GM19043 (cell line): Measurements from ENCODE around the gene WDR20.

Source experiments
- ATAC-seq: cut with Tn5 transposase; IDR thresholded peaks from one replicate; pipeline ENCODE4 v1.9.1; 2021; ENCODE audit warnings: low read depth; ENCODE audit not compliant: unreplicated experiment

WDR20 gene

DNA sequence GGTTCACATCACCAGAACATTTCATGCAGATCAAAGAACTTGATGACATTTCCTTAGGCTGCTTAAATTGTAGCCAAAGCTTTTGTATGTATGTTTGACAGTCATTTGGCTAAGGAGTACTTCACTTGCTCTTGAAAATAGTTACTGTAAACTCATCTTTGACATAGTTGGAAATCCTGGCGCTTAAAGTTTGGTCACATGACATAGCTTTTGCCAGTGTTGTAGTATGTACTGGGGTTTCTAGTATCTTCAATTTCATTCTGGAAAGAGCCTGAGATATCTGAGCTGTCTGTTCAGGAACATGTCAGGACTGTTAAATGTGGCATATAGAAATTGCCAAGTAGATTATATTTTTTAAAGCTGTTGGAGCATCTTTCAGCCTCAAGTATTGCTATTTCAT lies 55.7 kb downstream of the WDR20 start:
- no peak for ATAC-seq

DNA sequence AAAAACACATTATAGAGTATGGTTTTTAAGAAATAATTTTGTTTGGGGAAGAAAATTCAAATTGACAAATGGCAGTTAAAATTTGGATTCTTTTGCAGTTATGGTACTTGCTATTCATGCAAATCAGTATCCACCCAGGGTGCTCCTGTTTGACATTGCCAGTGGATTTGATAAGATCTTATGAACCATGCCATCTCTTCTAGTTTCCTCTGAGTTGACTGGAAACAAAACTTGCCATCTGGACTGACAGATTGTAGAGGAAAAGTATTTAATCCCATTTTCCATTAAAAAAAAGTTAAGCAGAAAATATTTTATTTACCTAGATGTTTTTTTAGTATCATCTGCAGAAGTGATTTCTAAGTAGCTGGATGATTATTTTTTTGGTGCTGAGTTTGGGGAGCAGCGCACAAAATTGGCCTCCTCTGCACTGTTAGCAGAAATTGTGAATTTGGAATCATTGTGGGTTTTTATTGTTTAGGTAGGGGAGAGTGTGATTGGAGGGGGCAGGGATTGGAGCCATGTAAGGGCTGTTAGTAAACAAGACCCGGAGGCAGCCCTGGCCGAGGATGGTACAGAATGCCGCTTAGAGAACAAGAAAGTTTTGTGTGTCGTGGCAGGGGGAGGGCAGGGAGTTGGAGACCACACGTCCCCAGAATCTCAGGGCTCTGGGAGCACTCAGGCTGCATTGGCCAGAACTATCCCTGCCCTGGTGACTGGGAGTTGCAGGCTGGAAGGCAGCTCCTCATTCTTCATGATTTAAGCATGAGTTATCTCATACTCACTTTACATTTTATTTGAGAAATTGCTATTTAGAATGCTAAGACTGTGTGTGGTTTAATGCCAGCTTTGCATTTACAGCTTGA lies 56.6 kb downstream of the WDR20 start:
- ATAC-seq, result no peak

GRCh38 chr14:102196902-102197230 lies 57.2 kb downstream of the WDR20 start:
- no peak for ATAC-seq

GRCh38 chr14:102197317-102197853 lies 57.7 kb downstream of the WDR20 start:
- ATAC-seq, result no peak

GRCh38 chr14:102200690-102201352 lies 61.1 kb downstream of the WDR20 start:
- no peak for ATAC-seq

DNA sequence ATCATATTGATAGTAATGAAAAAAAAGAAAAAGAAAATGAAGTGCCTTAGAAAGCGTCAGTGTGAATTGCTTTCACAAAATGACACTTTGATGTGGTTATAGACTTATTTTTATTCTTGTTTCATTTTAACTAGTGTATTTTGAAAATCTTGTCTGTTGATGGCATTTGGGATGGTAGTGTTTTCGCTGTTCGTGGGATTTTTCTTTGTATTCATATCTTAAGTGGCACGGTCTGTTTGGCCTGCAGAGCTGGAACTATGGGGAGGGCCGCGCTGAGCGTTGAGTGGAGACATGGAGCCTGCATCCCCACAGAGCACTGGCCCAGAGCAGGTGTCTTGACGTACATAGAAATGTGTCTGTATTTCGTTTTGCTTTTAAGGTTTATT lies 61.6 kb downstream of the WDR20 start:
- no peak for ATAC-seq

GRCh38 chr14:102201776-102202175 lies 62.1 kb downstream of the WDR20 start:
- ATAC-seq, result no peak

- no peak for ATAC-seq
Measured at GRCh38 chr14:102202944-102203343, 63.2 kb downstream of the WDR20 start.

DNA sequence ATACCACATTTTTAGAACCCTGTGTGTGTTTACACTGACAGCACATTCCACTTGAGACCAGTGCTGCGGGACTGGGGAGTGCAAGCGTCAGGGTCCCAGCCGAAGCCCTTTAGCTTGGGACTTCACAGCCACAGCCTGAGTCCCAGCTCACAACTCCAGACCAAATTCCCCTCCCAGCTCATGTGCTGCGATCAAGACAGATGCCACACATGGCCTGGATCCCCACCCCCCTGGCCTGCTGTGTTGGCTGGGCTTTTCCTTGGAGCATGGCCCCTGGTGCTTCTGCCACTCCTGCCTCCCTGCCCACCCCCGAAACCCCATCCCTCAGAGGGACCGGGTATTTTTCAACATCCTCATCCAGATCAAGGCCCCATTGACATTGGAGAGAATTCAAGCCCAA lies 63.7 kb downstream of the WDR20 start:
- no peak for ATAC-seq

GRCh38 chr14:102205560-102205959 lies 65.9 kb downstream of the WDR20 start:
- ATAC-seq, result no peak

- ATAC-seq, result no peak
Measured at GRCh38 chr14:102206918-102207317, 67.2 kb downstream of the WDR20 start.

DNA sequence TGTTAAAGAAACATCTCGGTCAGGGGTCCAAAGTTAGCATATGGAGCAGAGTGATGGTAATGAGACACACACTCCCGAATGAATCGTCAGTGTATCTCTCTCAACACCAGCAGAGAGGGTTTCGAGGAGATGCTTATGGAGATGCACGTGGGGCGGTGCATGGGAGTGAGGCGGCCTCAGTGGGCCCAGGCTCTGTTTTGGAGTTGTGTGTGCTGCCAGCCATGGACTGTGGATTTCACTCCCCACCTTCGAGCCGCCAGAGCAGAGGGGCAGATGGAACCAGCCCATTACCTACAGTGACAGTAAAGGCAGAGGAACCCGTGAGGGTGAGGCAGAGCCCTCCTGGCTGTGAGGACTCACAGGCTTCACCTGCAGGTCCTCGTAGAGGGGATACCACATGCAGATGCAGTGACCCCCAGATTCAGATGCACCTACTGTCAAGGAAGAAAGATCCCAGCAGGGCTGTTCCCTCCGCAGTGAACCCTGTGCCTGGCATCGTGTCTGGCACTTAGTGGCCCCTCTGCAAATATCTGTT lies 68.2 kb downstream of the WDR20 start:
- no peak for ATAC-seq

- ATAC-seq, result no peak
Measured at GRCh38 chr14:102208741-102209140, 69.0 kb downstream of the WDR20 start.

DNA sequence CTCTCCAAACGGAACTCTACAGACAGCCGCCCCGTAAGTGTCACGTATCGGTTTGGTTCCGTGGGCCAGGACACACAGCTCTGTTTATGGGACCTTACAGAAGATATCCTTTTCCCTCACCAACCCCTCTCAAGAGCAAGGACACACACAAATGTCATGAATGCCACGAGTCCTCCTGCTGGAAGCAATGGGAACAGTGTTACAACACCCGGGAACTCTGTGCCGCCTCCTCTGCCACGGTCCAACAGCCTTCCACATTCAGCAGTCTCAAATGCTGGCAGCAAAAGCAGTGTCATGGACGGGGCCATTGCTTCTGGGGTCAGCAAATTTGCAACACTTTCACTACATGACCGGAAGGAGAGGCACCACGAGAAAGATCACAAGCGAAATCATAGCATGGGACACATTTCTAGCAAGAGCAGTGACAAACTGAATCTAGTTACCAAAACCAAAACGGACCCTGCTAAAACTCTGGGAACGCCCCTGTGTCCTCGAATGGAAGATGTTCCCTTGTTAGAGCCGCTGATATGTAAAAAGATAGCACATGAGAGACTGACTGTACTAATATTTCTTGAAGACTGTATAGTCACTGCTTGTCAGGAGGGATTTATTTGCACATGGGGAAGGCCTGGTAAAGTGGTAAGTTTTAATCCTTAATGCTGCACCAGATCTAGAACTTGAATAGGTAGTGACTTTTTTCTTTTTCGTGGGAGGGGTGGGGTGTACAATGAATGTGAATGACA lies 69.7 kb downstream of the WDR20 start:
- ATAC-seq, result no peak

DNA sequence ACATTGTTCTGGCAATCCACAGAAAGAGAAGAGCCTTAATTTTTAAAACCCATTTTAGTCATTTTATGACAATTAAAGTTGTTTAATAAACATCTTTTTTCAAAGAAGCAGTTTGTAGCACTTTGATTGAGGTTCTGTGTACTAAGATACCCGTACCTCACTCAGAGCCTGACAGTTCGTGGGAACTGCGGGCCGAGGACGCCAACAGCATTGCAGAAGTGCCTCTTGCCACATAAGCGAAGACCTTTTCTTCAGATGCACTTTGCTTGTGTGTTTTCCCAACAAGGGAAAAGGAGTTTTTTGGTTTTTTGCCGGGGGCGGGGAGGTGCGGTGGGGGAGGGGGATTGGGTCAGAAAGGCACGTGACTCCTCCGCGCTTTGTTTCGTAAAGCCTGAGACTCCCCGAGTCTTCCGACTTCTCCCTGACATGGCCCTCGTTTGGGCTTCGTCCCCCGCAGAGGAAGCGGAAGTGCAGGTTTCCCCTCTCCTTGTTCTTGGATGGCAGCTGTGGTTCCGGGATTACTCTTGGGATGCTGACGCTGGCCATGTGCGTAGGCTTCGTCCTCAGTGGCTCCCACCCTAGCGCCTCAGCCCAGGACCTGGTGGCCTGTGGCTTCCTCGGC lies 70.8 kb downstream of the WDR20 start:
- no peak for ATAC-seq

DNA sequence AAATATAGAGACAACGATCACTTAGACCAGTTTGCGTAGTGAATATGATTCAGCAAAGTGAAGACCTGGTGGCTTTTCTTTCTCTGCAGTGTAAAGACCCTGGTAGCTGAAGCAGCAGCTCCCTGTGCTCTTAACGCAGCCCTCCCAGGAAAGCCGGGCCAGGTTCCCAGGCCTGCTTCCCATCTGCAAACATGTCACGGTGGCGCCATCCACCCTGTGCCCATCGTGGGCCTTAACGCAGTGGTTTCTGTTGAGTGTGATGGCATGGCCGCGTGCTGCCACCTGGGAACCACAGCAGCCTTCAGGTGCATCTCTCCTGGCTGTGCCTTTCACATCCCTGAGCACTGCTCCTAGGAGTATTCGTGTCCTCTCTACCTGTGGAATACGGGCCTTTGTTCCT lies 71.5 kb downstream of the WDR20 start:
- no peak for ATAC-seq

GRCh38 chr14:102212356-102212755 lies 72.7 kb downstream of the WDR20 start:
- no peak for ATAC-seq

GRCh38 chr14:102212845-102213244 lies 73.1 kb downstream of the WDR20 start:
- no peak for ATAC-seq

- no peak for ATAC-seq
Measured at GRCh38 chr14:102213470-102213869, 73.8 kb downstream of the WDR20 start.

DNA sequence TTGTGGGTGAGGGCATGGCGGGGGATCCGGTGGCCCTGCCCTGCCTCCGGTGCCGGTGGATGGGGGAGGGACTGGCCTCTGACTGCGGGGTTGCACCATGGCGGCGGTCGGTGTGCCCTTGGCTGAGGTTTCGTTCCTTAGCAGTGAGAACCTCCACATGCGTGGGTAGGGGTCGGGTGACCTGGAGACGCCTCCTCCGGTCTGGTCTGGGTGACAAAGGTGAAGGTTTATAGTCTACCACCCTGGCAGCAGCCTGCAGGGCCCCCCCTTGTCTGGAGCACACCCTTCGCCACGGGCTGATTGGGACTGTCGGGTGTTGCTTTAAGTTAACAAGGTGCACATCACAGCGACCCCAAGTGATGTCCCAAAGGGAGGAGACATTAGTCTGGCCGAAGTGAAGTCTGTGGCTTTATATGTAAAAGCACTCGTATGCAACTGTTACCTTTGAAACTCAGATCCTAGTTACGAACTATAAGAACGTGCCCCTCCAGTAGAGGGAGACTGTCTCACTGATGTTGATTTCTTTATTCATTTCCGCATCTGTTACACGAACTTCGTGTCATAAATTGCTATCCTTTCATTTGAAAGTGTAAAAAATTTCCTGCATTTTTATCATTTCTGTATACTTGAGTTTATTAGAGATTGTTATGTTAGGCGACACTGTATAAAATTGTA lies 74.4 kb downstream of the WDR20 start:
- ATAC-seq, result no peak
